ENCODE measurements around the gene ITPKB.
"Not testable (repeated sequence)": the region's sequence is repeated elsewhere in the genome, so short reads cannot be mapped to it uniquely, and the experiment has no call there.

ITPKB gene

DNA sequence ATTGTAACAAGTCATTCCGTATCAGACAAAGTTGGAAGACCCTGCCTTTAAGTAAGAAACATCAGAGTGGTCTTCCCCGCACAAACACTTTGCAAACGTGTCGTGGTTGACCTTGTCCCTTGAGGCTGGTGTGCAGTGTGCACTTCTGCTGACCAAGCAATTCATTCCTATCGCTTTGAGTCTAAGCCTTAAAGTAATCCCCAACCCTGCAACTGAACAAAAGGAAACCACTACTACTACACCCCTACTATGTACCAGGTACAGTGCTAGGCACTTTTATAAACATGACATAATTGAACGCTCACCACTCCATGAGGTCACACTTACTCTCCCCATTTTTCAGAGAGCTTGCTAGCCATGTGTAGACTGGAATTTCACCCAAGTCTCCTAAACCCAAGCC is 10.6 kb downstream of the ITPKB start:
- Histone ChIP-seq H3K27me3 (no peaks in the 10 kb centered on the region), H3K27ac (no peak overlapping the region), H3K4me3 (no peak overlapping the region), H3K4me1 (peaks cover 0 to 30% (median 13%) of the 10 kb centered on the region in 4 donors), H3K9me3 (no peaks in the 10 kb centered on the region), H3K36me3 (peaks cover 0 to 16% (median 6%) of the 10 kb centered on the region in 3 donors)
- DNase-seq: no peak
- TF ChIP-seq, protein P1, sequence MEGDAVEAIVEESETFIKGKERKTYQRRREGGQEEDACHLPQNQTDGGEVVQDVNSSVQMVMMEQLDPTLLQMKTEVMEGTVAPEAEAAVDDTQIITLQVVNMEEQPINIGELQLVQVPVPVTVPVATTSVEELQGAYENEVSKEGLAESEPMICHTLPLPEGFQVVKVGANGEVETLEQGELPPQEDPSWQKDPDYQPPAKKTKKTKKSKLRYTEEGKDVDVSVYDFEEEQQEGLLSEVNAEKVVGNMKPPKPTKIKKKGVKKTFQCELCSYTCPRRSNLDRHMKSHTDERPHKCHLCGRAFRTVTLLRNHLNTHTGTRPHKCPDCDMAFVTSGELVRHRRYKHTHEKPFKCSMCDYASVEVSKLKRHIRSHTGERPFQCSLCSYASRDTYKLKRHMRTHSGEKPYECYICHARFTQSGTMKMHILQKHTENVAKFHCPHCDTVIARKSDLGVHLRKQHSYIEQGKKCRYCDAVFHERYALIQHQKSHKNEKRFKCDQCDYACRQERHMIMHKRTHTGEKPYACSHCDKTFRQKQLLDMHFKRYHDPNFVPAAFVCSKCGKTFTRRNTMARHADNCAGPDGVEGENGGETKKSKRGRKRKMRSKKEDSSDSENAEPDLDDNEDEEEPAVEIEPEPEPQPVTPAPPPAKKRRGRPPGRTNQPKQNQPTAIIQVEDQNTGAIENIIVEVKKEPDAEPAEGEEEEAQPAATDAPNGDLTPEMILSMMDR (IDR thresholded peaks at IDR 0.05): no peak
- intact Hi-C loops (cut with DNase I; ENCODE audit: low total_unique reads): no loop called here

DNA sequence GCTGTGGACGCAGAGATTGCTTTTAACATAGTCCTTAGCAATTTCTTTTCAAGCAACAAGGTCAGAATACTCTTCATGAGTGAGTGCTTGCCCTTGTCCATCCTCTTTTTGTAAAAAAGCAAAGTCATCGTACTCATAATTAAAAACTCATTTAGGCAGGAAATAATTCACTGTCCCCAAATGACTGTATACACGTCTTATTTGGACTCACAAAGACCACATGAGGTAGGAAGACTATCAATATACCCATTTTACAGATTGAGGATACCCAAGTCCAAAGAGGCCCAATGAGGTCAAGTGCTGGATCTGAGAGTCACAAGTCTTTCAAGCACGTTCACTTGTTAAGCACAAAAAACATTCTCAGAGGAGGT is 13.2 kb downstream of the ITPKB start:
- TF ChIP-seq, protein P1 (IDR thresholded peaks at IDR 0.05): no peak
- Histone ChIP-seq H3K4me1 (peaks cover 0 to 22% (median 10%) of the 10 kb centered on the region in 4 donors), H3K27ac (no peak overlapping the region), H3K9me3 (no peaks in the 10 kb centered on the region), H3K36me3 (peaks cover 0 to 6% (median 6%) of the 10 kb centered on the region in 3 donors), H3K4me3 (no peak overlapping the region), H3K27me3 (no peaks in the 10 kb centered on the region)
- intact Hi-C loops (cut with DNase I; ENCODE audit: low total_unique reads): no loop called here
- no peak for DNase-seq

DNA sequence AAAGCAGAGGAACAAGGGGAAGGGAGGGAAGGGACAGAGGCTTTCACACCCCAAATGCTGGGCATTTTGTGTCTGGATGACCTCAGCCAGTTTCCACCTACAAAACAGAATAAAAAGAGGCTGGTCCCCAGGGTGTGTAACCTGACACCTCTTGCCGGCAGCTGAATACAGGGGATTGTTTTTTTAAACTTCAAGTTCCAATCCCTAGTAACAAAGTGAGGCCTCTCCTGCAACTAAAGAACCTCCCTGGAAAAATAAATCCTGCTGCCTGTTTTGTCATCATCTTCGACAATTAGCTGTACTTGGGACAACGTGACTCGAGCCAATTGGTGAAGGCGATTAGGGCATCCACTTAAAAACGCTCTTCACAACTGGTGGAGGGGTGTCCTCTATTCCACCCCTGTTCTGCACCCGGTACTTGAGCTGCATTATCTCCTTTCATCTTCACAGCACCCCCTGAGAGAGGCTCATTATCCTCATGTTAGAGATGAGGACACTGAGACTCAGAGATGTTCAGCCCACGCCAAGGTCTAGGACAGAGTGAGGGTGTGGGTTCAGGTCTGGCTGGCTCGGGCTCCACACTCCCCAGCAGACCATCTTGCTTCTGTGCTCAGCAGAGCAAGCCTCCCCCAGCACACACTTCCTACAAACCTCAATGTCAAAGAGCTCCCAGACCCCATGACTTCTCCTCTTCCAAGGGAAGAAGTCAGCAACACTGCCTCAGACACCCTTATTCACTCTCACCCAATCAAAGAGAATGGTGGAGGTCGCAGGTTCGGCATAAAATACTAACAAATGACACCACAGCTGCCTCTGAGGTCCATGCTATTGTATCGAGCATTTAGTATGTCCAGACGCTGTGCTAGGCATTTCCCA is 15.2 kb downstream of the ITPKB start:
- H3K9me3 ChIP-seq: no peaks in the 10 kb centered on the region
- H3K27ac ChIP-seq: no peak overlapping the region
- H3K27me3 ChIP-seq: no peaks in the 10 kb centered on the region
- TF ChIP-seq, protein P1 (IDR thresholded peaks at IDR 0.05): no peak
- DNase-seq: no peak
- H3K4me1 ChIP-seq: peaks cover 0 to 24% (median 10%) of the 10 kb centered on the region in 4 donors
- intact Hi-C loops (cut with DNase I; ENCODE audit: low total_unique reads): no loop called here
- peaks cover 0 to 5% (median 2%) of the 10 kb centered on the region in 3 donors for H3K36me3 ChIP-seq
- H3K4me3 ChIP-seq: no peak overlapping the region

DNA sequence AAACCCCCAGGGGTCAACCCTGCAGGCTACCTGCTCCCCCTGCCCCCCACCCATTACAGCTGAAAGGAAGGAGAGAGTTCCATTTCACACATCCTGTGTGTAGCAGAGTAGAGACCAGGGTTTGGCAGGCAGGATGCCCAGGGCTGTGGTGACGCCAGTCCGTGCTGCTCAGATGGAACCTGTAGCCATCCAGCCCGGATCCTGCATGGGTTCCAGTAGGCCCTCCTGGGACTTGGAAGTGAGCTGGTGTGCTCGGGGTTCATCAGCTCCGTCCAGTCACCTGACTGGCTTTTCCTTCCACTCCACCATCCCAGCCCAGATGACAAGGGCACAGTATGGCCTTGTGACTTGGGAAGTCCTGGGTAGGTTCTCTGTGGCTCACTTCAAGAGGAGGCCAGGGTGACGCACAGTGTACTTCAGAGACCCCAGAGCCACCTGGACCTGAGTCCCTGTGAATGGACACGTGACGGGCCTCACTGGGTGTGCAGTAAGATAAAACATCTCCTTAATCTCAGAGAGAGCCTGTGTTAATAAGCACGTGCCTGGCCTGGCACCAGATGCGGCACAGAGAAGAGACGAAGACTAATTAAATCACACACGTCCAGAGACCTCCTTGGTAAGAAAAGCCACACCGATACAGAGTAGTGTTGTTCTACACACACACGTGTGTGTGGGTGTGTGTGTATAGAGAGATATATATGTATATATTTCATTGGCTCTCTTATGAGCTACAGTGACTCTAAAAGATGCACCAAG is 16.0 kb downstream of the ITPKB start:
- no peak for DNase-seq
- Histone ChIP-seq H3K4me1 (peaks cover 0 to 24% (median 10%) of the 10 kb centered on the region in 4 donors), H3K27ac (no peak overlapping the region), H3K4me3 (no peak overlapping the region), H3K27me3 (no peaks in the 10 kb centered on the region), H3K9me3 (no peaks in the 10 kb centered on the region), H3K36me3 (no peaks in the 10 kb centered on the region)
- TF ChIP-seq, protein P1 (IDR thresholded peaks at IDR 0.05): no peak
- intact Hi-C loops (cut with DNase I; ENCODE audit: low total_unique reads): no loop called here

DNA sequence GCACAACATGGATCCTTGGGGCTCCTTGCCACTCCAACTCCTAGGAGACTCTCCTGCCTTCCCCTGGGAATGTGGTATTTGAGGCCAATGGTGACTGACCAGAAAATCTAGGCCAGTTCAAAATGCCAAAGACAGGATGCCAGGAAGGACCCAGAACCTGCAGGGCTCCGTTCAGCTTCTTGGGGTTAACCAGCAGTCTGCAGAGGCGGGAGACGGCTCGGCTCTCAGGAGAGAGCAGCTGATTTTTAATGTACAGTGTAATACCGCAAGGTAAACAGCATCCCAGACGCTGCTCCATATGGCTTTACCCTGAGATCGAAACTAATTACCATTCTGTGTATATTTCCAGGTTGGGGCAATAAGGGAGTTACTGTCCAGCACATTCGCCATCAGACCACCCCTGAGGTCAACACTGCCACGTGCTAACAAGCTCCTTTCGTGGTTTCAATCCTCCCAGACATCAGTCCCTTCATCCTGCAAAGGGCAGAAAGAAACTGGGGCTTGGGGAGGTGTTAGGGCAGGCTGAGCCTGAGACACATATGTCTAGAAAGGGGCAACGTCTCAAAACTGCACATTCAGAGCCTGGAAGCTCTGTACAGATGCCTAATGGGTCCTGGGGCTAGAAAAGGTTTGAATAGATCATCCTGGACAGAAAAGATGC is 16.7 kb downstream of the ITPKB start:
- Histone ChIP-seq H3K27ac (no peak overlapping the region), H3K9me3 (no peaks in the 10 kb centered on the region), H3K36me3 (no peaks in the 10 kb centered on the region), H3K4me1 (peaks cover 0 to 24% (median 10%) of the 10 kb centered on the region in 4 donors), H3K27me3 (no peaks in the 10 kb centered on the region), H3K4me3 (no peak overlapping the region)
- intact Hi-C loops (cut with DNase I; ENCODE audit: low total_unique reads): no loop called here
- TF ChIP-seq, protein P1 (IDR thresholded peaks at IDR 0.05): no peak
- DNase-seq: no peak

DNA sequence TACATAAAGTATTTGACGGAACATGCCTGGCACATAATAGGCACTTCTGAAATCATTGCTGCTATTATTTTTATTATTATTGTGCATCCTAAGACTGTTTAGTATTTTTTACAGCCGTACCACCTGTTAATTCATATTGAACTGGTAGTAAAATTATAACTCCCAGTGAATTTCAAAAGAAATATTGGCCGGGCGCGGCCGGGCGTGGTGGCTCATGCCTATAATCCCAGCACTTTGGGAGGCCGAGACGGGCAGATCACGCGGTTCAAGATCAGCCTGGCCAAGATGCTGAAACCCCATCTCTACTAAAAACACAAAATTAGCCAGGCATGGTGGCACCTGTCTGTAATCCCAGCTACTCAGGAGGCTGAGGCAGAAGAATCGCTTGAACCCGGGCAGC is 18.5 kb downstream of the ITPKB start:
- H3K4me3 ChIP-seq; H3K36me3 ChIP-seq; DNase-seq; H3K27me3 ChIP-seq; H3K27ac ChIP-seq; intact Hi-C loops (cut with DNase I; ENCODE audit: low total_unique reads); H3K9me3 ChIP-seq: not testable (repeated sequence)
- peaks cover 0 to 24% (median 10%) of the 10 kb centered on the region in 4 donors for H3K4me1 ChIP-seq

Measured in tibial artery (tissue), 4 donors.